Neuronal stem cell (in vitro differentiated cells): ENCODE measurements around the gene CCDC126.

Experiments used
- DNase-seq: peaks from one replicate; pipeline ENCODE4 v3.0.0-alpha.2; 2013; ENCODE audit warnings: low spot score
- H2AFZ ChIP-seq: one replicate; pipeline ENCODE4 v1.6.1; 2013; ENCODE audit warnings: mild to moderate bottlenecking, low read length, inconsistent platforms
- H2AK5ac ChIP-seq: 2 replicates; pipeline ENCODE4 v1.6.1; 2013; ENCODE audit warnings: low read depth, mild to moderate bottlenecking, inconsistent platforms, low read length, moderate library complexity, mixed read lengths
- H2BK120ac ChIP-seq: 2 replicates; pipeline ENCODE4 v1.6.1; 2013; ENCODE audit warnings: low read depth, mild to moderate bottlenecking, inconsistent platforms, low read length, moderate library complexity, mixed read lengths
- H2BK12ac ChIP-seq: one replicate; pipeline ENCODE4 v1.6.1; 2013; ENCODE audit warnings: low read length, inconsistent platforms
- H2BK15ac ChIP-seq: 2 replicates; pipeline ENCODE4 v1.6.1; 2013; ENCODE audit warnings: mild to moderate bottlenecking, low read length, inconsistent platforms, mixed read lengths
- H2BK5ac ChIP-seq: one replicate; pipeline ENCODE4 v1.6.1; 2013; ENCODE audit warnings: inconsistent platforms, mild to moderate bottlenecking, low read length, moderate library complexity
- H3K14ac ChIP-seq: one replicate; pipeline ENCODE4 v1.6.1; 2013; ENCODE audit warnings: low read length, inconsistent platforms
- H3K18ac ChIP-seq: 2 replicates; pipeline ENCODE4 v1.6.1; 2013; ENCODE audit warnings: low read length, inconsistent platforms
- H3K23ac ChIP-seq: 2 replicates; pipeline ENCODE4 v1.6.1; 2013; ENCODE audit warnings: low read depth, mild to moderate bottlenecking, mixed read lengths, low read length, inconsistent platforms; ENCODE audit not compliant: poor library complexity
- H3K27ac ChIP-seq: replicated peaks from 3 replicates; pipeline ENCODE4 v1.5.1; 2013; ENCODE audit warnings: low read length, inconsistent platforms
- H3K27me3 ChIP-seq, 3 experiments: 2 replicates each; pipeline ENCODE4 v1.6.1; 2013; ENCODE audit warnings: low read length in 3 of 3, mild to moderate bottlenecking in 2 of 3, inconsistent platforms in 1 of 3, low read depth in 1 of 3, mixed read lengths in 1 of 3, moderate library complexity in 1 of 3; ENCODE audit not compliant: control insufficient read depth in 3 of 3, insufficient read depth in 3 of 3
- H3K36me3 ChIP-seq, 2 donors: replicated peaks in 1 of 2; 2 replicates each; pipeline ENCODE4 v1.6.1; 2013; ENCODE audit warnings: low read length in 2 of 2; ENCODE audit not compliant: control insufficient read depth in 2 of 2, insufficient read depth in 2 of 2
- H3K4ac ChIP-seq: 2 replicates; pipeline ENCODE4 v1.6.1; 2013; ENCODE audit warnings: inconsistent platforms, mild to moderate bottlenecking, low read length, moderate library complexity
- H3K4me1 ChIP-seq, 2 donors: 1 replicate in 1 of 2; 2 replicates in 1 of 2; pipeline ENCODE4 v1.6.1; 2013; ENCODE audit warnings: low read length in 2 of 2, low read depth in 1 of 2; ENCODE audit not compliant: control insufficient read depth in 2 of 2, insufficient read depth in 1 of 2
- H3K4me2 ChIP-seq: one replicate; pipeline ENCODE4 v1.6.1; 2013; ENCODE audit warnings: mild to moderate bottlenecking, low read length, inconsistent platforms; ENCODE audit not compliant: insufficient read depth, poor library complexity, severe bottlenecking
- H3K4me3 ChIP-seq, 2 donors: 2 replicates each; pipeline ENCODE4 v1.5.1; 2013; ENCODE audit warnings: low read length in 2 of 2, mild to moderate bottlenecking in 2 of 2, inconsistent platforms in 1 of 2, moderate library complexity in 1 of 2
- H3K79me1 ChIP-seq: one replicate; pipeline ENCODE4 v1.6.1; 2013; ENCODE audit warnings: low read depth, mild to moderate bottlenecking, inconsistent platforms, low read length, moderate library complexity
- H3K9ac ChIP-seq: one replicate; pipeline ENCODE4 v1.6.1; 2013; ENCODE audit warnings: mild to moderate bottlenecking, low read depth, low read length, inconsistent platforms; ENCODE audit not compliant: poor library complexity
- H3K9me3 ChIP-seq, 2 donors: replicated peaks in 1 of 2; 2 replicates each; pipeline versions ENCODE3 to v1.6.1; 2013; ENCODE audit warnings: low read length in 2 of 2, mild to moderate bottlenecking in 2 of 2, inconsistent platforms in 1 of 2, low read depth in 1 of 2, mixed read lengths in 1 of 2, moderate library complexity in 1 of 2; ENCODE audit not compliant: control insufficient read depth in 2 of 2, insufficient read depth in 1 of 2
- H4K8ac ChIP-seq: one replicate; pipeline ENCODE4 v1.6.1; 2013; ENCODE audit warnings: low read depth, mild to moderate bottlenecking, inconsistent platforms, low read length, moderate library complexity
- H4K91ac ChIP-seq: one replicate; pipeline ENCODE4 v1.6.1; 2013; ENCODE audit warnings: low read length, low read depth, mild to moderate bottlenecking, inconsistent platforms; ENCODE audit not compliant: poor library complexity
- WGBS, 2 donors: extraction: QIAGEN DNeasy Blood & Tissue Kit; methylation state at CpG; one replicate each; pipeline ENCODE4 v1.1.7; 2013; ENCODE audit warnings: missing lambda C conversion rate in 2 of 2, mixed read lengths in 1 of 2; ENCODE audit not compliant: insufficient read length in 2 of 2, insufficient replicate concordance in 1 of 2; ENCODE audit errors: extremely low coverage in 2 of 2; 5-methylcytosine and 5-hydroxymethylcytosine counted together

Gene CCDC126

GRCh38 chr7:23603632-23604295 lies 6.6 kb downstream of the CCDC126 start:
- no peak overlapping the region for H3K23ac ChIP-seq

DNA sequence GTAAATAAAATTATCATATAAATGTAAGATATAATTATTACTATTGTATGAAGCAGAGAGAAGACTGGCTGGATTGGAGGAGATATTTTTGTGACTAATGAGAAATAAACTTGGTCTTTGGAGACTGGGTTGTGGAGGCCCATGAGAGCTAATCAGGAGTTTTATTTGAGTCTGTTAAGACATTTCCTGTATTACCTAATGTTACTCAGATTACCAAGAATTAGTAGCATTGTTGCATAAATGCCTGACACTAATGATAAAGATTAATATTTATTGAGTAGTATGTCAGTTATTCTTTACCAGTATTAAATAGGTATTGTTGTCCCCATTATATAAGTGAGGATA lies 7.1 kb downstream of the CCDC126 start:
- no peak overlapping the region for H2BK15ac ChIP-seq
- no peak for DNase-seq
- H3K9ac ChIP-seq = no peak overlapping the region
- no peak overlapping the region for H3K4me3 ChIP-seq
- H2BK12ac ChIP-seq = no peak overlapping the region
- H3K23ac ChIP-seq = no peak overlapping the region
- H3K27me3 ChIP-seq = no peaks in the 10 kb centered on the region
- no peak overlapping the region for H2BK5ac ChIP-seq
- H3K4ac ChIP-seq = no peak overlapping the region
- no peak overlapping the region for H3K18ac ChIP-seq
- H3K27ac ChIP-seq = no peak overlapping the region
- no peaks in the 10 kb centered on the region for H3K79me1 ChIP-seq
- H2BK120ac ChIP-seq = no peak overlapping the region
- peaks cover 0 to 3% of the 10 kb centered on the region in 2 donors for H3K9me3 ChIP-seq
- no peak overlapping the region for H2AFZ ChIP-seq
- no peak overlapping the region for H4K91ac ChIP-seq
- no peak overlapping the region for H3K4me2 ChIP-seq
- H3K36me3 ChIP-seq = peaks cover 0 to 5% of the 10 kb centered on the region in 2 donors
- H3K4me1 ChIP-seq = peaks cover 1 to 7% of the 10 kb centered on the region in 2 donors
- H3K14ac ChIP-seq = no peak overlapping the region
- H4K8ac ChIP-seq = no peak overlapping the region
- H2AK5ac ChIP-seq = no peak overlapping the region

More at GRCh38 chr7:23603632-23604295, 6.6 kb downstream of the CCDC126 start:
- Histone ChIP-seq H2AFZ (no peak overlapping the region), H3K36me3 (peaks cover 0 to 5% of the 10 kb centered on the region in 2 donors), H3K9ac (no peak overlapping the region), H2BK15ac (no peak overlapping the region), H3K27me3 (no peaks in the 10 kb centered on the region), H3K4me1 (peaks cover 1 to 11% of the 10 kb centered on the region in 2 donors), H3K18ac (no peak overlapping the region), H4K91ac (no peak overlapping the region), H2AK5ac (no peak overlapping the region), H3K4me3 (no peak overlapping the region), H3K9me3 (peaks cover 0 to 3% of the 10 kb centered on the region in 2 donors), H2BK12ac (no peak overlapping the region), H3K4ac (no peak overlapping the region), H2BK120ac (no peak overlapping the region), H3K4me2 (no peak overlapping the region), H3K79me1 (no peaks in the 10 kb centered on the region), H3K27ac (no peak overlapping the region), H3K14ac (no peak overlapping the region), H4K8ac (no peak overlapping the region), H2BK5ac (no peak overlapping the region)
- no peak for DNase-seq
- WGBS, 2 donors = no CpG with 5 or more reads among the region's 4 CpGs

DNA sequence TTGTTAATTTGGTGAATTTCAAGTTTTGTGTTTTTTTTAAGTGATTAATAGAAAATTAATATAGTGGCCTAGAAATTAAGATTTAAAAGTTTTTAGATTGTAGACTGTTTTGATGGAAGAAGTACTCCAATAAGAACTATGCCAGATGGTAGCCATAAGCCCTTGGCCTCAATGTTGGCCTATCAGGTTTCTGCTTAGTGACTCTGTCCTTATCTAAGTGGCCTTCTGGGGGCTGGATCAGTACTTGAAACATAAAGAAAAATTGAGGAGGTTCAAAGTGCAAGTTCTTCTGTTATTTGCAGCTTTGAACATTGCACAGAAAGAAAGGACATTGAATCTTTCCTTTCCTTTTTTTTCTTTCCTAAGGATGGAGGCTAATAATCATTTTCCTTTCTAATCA lies 9.9 kb downstream of the CCDC126 start:
- Histone ChIP-seq H3K27ac (no peak overlapping the region), H2BK120ac (no peak overlapping the region), H3K23ac (no peak overlapping the region), H2AK5ac (no peak overlapping the region), H3K36me3 (peaks cover 0 to 16% of the 10 kb centered on the region in 2 donors), H2BK15ac (no peak overlapping the region), H3K9me3 (peaks cover 0 to 5% of the 10 kb centered on the region in 2 donors), H2BK12ac (no peak overlapping the region), H4K91ac (no peak overlapping the region), H3K79me1 (no peaks in the 10 kb centered on the region), H3K4me2 (no peak overlapping the region), H3K4ac (no peak overlapping the region), H3K4me3 (no peak overlapping the region), H3K18ac (no peak overlapping the region), H4K8ac (no peak overlapping the region), H3K27me3 (no peaks in the 10 kb centered on the region), H2BK5ac (no peak overlapping the region), H3K9ac (no peak overlapping the region), H2AFZ (no peak overlapping the region), H3K14ac (no peak overlapping the region), H3K4me1 (peaks cover 1 to 6% of the 10 kb centered on the region in 2 donors)
- no peak for DNase-seq

DNA sequence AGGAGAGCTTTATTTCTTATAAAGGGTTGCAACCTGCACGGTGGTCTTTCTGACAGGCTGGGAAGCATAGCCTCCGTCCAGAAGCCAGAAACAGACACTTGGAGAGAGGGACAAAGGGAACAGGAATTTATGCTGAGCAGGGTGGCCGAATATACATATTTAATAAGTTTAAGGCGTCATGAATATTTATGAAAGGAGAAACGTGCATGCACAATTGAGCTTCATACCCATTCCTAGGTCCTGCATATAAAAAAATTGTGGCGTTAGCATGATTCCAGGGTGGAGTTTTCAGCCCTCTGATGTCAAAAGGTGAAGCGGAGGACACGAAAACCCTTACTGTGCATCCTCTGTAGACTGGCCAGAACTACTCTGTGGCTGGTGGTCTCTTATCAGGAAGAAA lies 10.7 kb downstream of the CCDC126 start:
- Histone ChIP-seq H2BK12ac (no peak overlapping the region), H3K9ac (no peak overlapping the region), H2BK5ac (no peak overlapping the region), H4K8ac (no peak overlapping the region), H3K4me3 (no peak overlapping the region), H3K14ac (no peak overlapping the region), H3K79me1 (no peaks in the 10 kb centered on the region), H3K27ac (no peak overlapping the region), H3K9me3 (peaks cover 0 to 10% of the 10 kb centered on the region in 2 donors), H3K18ac (no peak overlapping the region), H2AK5ac (no peak overlapping the region), H4K91ac (no peak overlapping the region), H3K4me2 (no peak overlapping the region), H3K36me3 (peaks cover 0 to 22% of the 10 kb centered on the region in 2 donors), H2BK15ac (no peak overlapping the region), H3K23ac (no peak overlapping the region), H3K27me3 (no peaks in the 10 kb centered on the region), H2AFZ (no peak overlapping the region), H3K4ac (no peak overlapping the region), H2BK120ac (no peak overlapping the region), H3K4me1 (peaks cover 1 to 6% of the 10 kb centered on the region in 2 donors)
- WGBS, 2 donors = no CpG with 5 or more reads among the region's 8 CpGs
- DNase-seq = no peak
